Measurements from ENCODE around the gene CROCC2. TPM values are rescaled to one million over a fixed set of nuclear protein-coding genes. Genes with fewer than 3 reads are reported as not detected.
A peak's percentile ranks its signal among the peaks of the same experiment; 100 is the strongest.

The CROCC2 gene
- total and polyA plus RNA-seq, 9 donors, result 0.04 to 0.50 (median 0.21) TPM; not detected in 1

- H3K27me3 ChIP-seq (ENCODE audit: control insufficient read depth, insufficient read depth, low read length), result peaks cover 28% of the 10 kb centered on the region
- H3K4me3 ChIP-seq (ENCODE audit: low read length), result no peak overlapping the region
- H3K9me3 ChIP-seq (replicated peaks; ENCODE audit: control insufficient read depth, low read depth, low read length), result no peaks in the 10 kb centered on the region
- WGBS (ENCODE audit: insufficient coverage), result 54% methylated on average over 14 of the region's 16 CpGs
- DNase-seq, result no peak
- H3K27ac ChIP-seq (ENCODE audit: low read length), result no peak overlapping the region
- peaks cover 68% of the 10 kb centered on the region for H3K4me1 ChIP-seq (ENCODE audit: control insufficient read depth, insufficient read depth, low read length)
- no peaks in the 10 kb centered on the region for H3K36me3 ChIP-seq (ENCODE audit: control insufficient read depth, insufficient read depth, low read length)
Measured at GRCh38 chr2:240994171-240994896, 88.2 kb downstream of the CROCC2 start.

- H3K27me3 ChIP-seq (ENCODE audit: control insufficient read depth, insufficient read depth, low read length), result peaks cover 38% of the 10 kb centered on the region
- WGBS (ENCODE audit: insufficient coverage), result 64% methylated on average over 9 of the region's 24 CpGs
- H3K36me3 ChIP-seq (ENCODE audit: control insufficient read depth, insufficient read depth, low read length), result no peaks in the 10 kb centered on the region
- no peak overlapping the region for H3K4me3 ChIP-seq (ENCODE audit: low read length)
- H3K27ac ChIP-seq (ENCODE audit: low read length), result no peak overlapping the region
- no peaks in the 10 kb centered on the region for H3K9me3 ChIP-seq (replicated peaks; ENCODE audit: control insufficient read depth, low read depth, low read length)
- no peak for DNase-seq
- peaks cover 69% of the 10 kb centered on the region for H3K4me1 ChIP-seq (ENCODE audit: control insufficient read depth, insufficient read depth, low read length)
Measured at GRCh38 chr2:240995041-240996021, 89.2 kb downstream of the CROCC2 start.

GRCh38 chr2:240996161-240996833 lies 90.2 kb downstream of the CROCC2 start:
- H3K36me3 ChIP-seq (ENCODE audit: control insufficient read depth, insufficient read depth, low read length), result no peaks in the 10 kb centered on the region
- peaks cover 62% of the 10 kb centered on the region for H3K4me1 ChIP-seq (ENCODE audit: control insufficient read depth, insufficient read depth, low read length)
- 61% methylated on average over 12 of the region's 19 CpGs for WGBS (ENCODE audit: insufficient coverage)
- H3K9me3 ChIP-seq (replicated peaks; ENCODE audit: control insufficient read depth, low read depth, low read length), result no peaks in the 10 kb centered on the region
- H3K27me3 ChIP-seq (ENCODE audit: control insufficient read depth, insufficient read depth, low read length), result peaks cover 36% of the 10 kb centered on the region
- H3K27ac ChIP-seq (ENCODE audit: low read length), result no peak overlapping the region
- H3K4me3 ChIP-seq (ENCODE audit: low read length), result no peak overlapping the region
- no peak for DNase-seq

GRCh38 chr2:240996834-240997140 lies 90.7 kb downstream of the CROCC2 start:
- Histone ChIP-seq H3K4me3 (ENCODE audit: low read length) (no peak overlapping the region), H3K9me3 (replicated peaks; ENCODE audit: control insufficient read depth, low read depth, low read length) (no peaks in the 10 kb centered on the region), H3K27ac (ENCODE audit: low read length) (no peak overlapping the region), H3K36me3 (ENCODE audit: control insufficient read depth, insufficient read depth, low read length) (no peaks in the 10 kb centered on the region), H3K4me1 (ENCODE audit: control insufficient read depth, insufficient read depth, low read length) (peaks cover 57% of the 10 kb centered on the region), H3K27me3 (ENCODE audit: control insufficient read depth, insufficient read depth, low read length) (peaks cover 35% of the 10 kb centered on the region)
- DNase-seq, result no peak
- WGBS (ENCODE audit: insufficient coverage), result 82% methylated on average over 12 of the region's 13 CpGs

- no peak overlapping the region for H3K4me3 ChIP-seq (ENCODE audit: low read length)
- peaks cover 31% of the 10 kb centered on the region for H3K27me3 ChIP-seq (ENCODE audit: control insufficient read depth, insufficient read depth, low read length)
- 75% methylated on average over 11 of the region's 16 CpGs for WGBS (ENCODE audit: insufficient coverage)
- no peak for DNase-seq
- H3K4me1 ChIP-seq (ENCODE audit: control insufficient read depth, insufficient read depth, low read length), result peaks cover 52% of the 10 kb centered on the region
- H3K9me3 ChIP-seq (replicated peaks; ENCODE audit: control insufficient read depth, low read depth, low read length), result no peaks in the 10 kb centered on the region
- no peaks in the 10 kb centered on the region for H3K36me3 ChIP-seq (ENCODE audit: control insufficient read depth, insufficient read depth, low read length)
- no peak overlapping the region for H3K27ac ChIP-seq (ENCODE audit: low read length)
Measured at GRCh38 chr2:240997141-240997855, 91.2 kb downstream of the CROCC2 start.

- H3K36me3 ChIP-seq (ENCODE audit: control insufficient read depth, insufficient read depth, low read length), result no peaks in the 10 kb centered on the region
- no peaks in the 10 kb centered on the region for H3K9me3 ChIP-seq (replicated peaks; ENCODE audit: control insufficient read depth, low read depth, low read length)
- H3K27me3 ChIP-seq (ENCODE audit: control insufficient read depth, insufficient read depth, low read length), result peaks cover 28% of the 10 kb centered on the region
- peak within 1 kb of the TSS; percentile 50 for H3K4me3 ChIP-seq (ENCODE audit: low read length)
- H3K4me1 ChIP-seq (ENCODE audit: control insufficient read depth, insufficient read depth, low read length), result peaks cover 44% of the 10 kb centered on the region
- peak; percentile 87 for DNase-seq
- 7% methylated on average over 61 of the region's 61 CpGs for WGBS (ENCODE audit: insufficient coverage)
- no peak within 1 kb of the TSS for H3K27ac ChIP-seq (ENCODE audit: low read length)
Measured at GRCh38 chr2:240997856-240998705, 91.9 kb downstream of the CROCC2 start, which contains the start of gene SNED1. TSS of gene SNED1 (plus strand) at chr2:240998618. CDS start at chr2:240998838, 220 bp downstream.

GRCh38 chr2:240998706-240998994 lies 92.5 kb downstream of the CROCC2 start:
- Histone ChIP-seq H3K27me3 (ENCODE audit: control insufficient read depth, insufficient read depth, low read length) (peaks cover 32% of the 10 kb centered on the region), H3K4me3 (ENCODE audit: low read length) (peak overlapping the region; percentile 13), H3K27ac (ENCODE audit: low read length) (no peak overlapping the region), H3K4me1 (ENCODE audit: control insufficient read depth, insufficient read depth, low read length) (peaks cover 39% of the 10 kb centered on the region), H3K9me3 (replicated peaks; ENCODE audit: control insufficient read depth, low read depth, low read length) (peaks cover 5% of the 10 kb centered on the region), H3K36me3 (ENCODE audit: control insufficient read depth, insufficient read depth, low read length) (no peaks in the 10 kb centered on the region)
- no peak for DNase-seq
- WGBS (ENCODE audit: insufficient coverage), result under 1% methylated on average over 51 of the region's 51 CpGs

- Histone ChIP-seq H3K27me3 (ENCODE audit: control insufficient read depth, insufficient read depth, low read length) (peaks cover 30% of the 10 kb centered on the region), H3K36me3 (ENCODE audit: control insufficient read depth, insufficient read depth, low read length) (no peaks in the 10 kb centered on the region), H3K4me3 (ENCODE audit: low read length) (peak overlapping the region; percentile 33), H3K27ac (ENCODE audit: low read length) (no peak overlapping the region), H3K4me1 (ENCODE audit: control insufficient read depth, insufficient read depth, low read length) (peaks cover 38% of the 10 kb centered on the region), H3K9me3 (replicated peaks; ENCODE audit: control insufficient read depth, low read depth, low read length) (peaks cover 10% of the 10 kb centered on the region)
- no peak for DNase-seq
- WGBS (ENCODE audit: insufficient coverage), result 7% methylated on average over 66 of the region's 71 CpGs
Measured at GRCh38 chr2:240998995-240999791, 93.1 kb downstream of the CROCC2 start.

Measured in muscle of leg (tissue), 11 donors.